T-helper 1 cell (primary cell): ENCODE data around the gene EXOC1L.
A peak's percentile ranks its signal among the peaks of the same experiment; 100 is the strongest.

Source experiments
- DNase-seq, 5 donors: peaks; one replicate each; pipeline ENCODE4 v3.0.0-alpha.2; 2012 to 2020
- total RNA-seq, 4 donors: gene quantifications; one replicate each; lab custom pipeline; 2026; lab: John Stamatoyannopoulos, UW

The EXOC1L gene, protein sequence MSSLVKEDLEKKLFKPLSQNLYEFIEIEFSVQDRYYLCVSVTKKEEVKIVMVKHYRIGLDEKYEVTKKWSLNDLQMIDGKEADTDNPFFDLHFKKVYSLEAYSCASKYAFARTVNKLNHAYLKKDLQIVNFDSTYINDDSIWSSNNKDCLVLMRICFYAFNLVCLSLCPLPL
- total RNA-seq, result 0 reads per million in 4 donors

DNA sequence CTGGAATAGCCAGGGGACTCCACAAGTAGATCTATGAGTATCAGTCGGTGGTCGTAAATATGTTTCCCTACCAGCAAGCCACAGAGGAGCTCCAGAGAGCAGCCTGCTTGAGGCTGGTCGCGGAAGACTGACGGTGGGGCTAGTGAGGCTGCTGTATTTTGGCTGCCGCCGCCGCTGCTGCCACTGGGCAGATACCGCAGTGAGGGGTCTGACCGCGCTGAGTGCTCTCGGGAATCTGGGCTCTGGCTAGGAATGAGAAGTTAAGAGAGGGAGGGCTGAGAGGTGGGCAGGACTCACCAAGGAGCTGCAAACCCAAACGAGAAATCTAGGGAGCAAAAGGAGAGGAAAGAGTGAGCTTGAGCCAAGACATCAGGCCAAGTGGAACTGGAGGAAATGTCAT, at the start of gene EXOC1L:
Gene EXOC1L, plus strand, starts transcription at position 157 of the 400 bp plus-strand sequence. Its CDS starts 237 bp downstream, at position 394.
- DNase-seq, result no peak

DNA sequence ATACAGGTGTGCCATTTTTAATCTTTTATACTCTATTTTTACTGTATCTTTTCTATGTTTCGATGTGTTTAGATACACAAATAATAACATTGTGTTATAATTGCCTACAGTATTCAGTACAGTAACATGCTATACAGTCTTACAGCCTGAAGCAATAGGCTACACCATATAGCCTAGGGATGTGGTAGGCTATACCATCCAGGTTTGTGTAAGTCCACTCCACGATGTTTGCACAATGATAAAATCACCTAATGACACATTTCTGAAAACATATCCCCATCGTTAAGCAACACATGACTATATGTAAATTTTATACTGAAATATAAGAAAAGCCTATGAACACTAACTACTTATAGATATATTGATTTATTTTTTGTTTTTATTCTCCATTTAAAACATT, 48.9 kb upstream of the EXOC1L start:
- no peak for DNase-seq

DNA sequence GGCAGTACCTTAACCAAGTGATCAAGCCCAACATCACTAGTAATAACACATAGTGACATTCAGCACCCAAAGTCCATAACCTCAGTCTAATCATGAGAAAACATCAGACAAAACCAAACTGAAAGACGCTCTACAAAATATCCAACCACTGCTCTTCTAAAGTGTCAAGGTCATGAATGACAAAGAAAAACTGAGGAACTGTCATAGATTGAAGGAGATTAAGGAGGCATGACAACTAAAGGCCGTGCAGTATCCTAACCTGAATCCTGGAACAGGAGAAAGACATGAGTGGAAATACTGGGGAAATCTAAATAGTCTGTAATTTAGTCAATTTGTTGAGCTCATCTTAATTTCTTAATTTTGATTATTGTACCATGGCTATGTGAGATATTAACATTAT, 38.2 kb upstream of the EXOC1L start:
- DNase-seq, result no peak

GRCh38 chr4:55781812-55782211, 37.8 kb upstream of the EXOC1L start:
- no peak for DNase-seq

DNA sequence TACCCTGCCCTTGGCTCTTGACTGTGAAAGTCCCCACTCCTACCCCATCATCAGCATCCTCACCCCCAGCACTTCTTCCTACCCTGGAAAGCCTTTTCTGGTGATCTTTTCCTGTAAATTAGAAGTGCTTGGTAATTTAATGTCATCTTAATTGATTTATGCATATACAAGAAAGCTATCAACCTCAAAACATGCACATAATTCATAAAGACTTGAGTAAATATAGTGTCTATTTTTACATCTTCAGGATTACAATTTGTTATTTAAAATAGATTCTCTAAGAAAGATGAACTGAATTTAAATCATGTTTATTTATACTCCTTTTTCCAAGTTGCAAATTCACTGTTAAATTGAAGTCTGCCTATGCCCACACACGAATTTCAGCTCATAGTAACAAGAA, 36.0 kb upstream of the EXOC1L start:
- no peak for DNase-seq

DNA sequence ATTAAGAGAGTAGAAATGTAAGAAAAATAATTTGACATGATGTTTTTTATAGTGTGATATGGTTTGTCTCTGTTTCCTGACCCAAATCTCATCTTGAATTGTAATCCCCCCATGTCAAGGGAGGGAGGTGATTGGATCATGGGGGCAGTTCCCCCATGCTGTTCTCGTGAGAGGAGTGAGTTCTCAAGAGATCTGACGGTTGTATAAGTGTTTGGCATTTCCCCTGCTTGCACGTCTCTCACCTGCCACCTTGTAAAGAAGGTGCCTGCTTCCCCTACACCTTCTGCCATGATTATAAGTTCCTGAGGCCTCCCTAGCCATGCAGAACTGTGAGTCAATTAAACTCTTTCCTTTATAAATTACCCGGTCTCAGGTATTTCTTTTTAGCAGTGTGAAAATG, 34.8 kb upstream of the EXOC1L start:
- no peak for DNase-seq

DNA sequence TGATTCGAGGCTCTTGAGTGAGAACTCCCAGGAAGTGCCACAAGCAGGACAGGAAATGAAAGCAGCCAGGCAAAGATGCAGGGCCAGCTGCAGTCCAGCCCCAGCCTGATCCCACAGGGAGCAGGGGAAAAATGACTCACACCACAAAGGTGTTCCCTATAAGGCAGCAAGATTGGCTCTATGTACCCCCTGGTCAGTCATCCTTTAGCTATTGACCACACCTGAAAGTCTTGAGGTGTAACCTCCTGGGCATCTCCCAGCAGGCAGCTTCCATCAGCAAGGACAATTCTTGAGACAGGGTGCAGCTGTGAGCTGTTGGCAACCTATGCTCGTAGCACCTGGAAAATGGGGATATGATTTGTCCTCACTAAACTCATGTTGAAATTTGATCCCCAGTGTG, 27.9 kb upstream of the EXOC1L start:
- no peak for DNase-seq

DNA sequence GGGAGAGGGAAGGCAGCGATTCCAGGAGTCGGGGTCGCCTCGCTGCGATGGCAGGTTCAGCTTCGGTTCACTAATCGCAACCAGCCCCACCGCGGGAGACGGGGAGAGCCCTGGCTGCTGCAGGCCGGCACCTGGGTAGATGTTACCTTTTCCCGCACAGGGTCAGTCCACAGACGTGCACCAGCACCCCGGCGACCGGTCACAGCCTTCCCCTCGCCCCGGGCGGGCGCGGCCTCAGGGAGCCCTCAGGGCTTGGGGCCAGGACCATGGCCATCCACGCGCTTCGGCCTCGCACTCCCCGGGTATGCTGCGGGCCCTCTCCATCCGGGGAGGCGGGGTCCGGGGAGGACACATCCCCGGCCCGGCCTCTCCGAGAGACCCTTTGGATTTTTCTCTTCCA, 26.1 kb upstream of the EXOC1L start:
- DNase-seq, result peak in 1 of 5 donors; percentile 7

- no peak for DNase-seq
Observed at GRCh38 chr4:55794053-55794452, 25.5 kb upstream of the EXOC1L start.

- no peak for DNase-seq
Observed at GRCh38 chr4:55795341-55795740, 24.2 kb upstream of the EXOC1L start.

GRCh38 chr4:55801498-55801897, 18.1 kb upstream of the EXOC1L start:
- DNase-seq, result no peak

GRCh38 chr4:55807556-55807955, 12.0 kb upstream of the EXOC1L start:
- no peak for DNase-seq

DNA sequence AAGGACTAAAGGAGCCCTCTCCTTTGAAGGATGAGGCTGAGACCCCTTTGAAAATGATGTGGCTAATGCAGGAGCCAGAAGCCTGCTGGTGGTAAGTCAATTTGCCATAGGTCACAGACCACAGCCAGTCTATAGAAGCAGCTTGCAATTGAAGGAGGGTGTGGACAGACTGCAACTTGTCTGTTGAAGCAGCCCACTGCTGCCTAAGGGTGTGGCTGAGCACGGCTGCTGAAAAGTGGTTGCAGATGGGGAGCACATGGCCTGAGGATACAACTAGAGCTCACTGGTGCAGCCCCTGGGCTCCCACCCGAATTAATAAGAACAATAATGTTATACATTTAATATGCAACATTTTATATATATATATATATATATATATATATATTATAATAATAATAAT, 11.4 kb upstream of the EXOC1L start:
- DNase-seq, result no peak

DNA sequence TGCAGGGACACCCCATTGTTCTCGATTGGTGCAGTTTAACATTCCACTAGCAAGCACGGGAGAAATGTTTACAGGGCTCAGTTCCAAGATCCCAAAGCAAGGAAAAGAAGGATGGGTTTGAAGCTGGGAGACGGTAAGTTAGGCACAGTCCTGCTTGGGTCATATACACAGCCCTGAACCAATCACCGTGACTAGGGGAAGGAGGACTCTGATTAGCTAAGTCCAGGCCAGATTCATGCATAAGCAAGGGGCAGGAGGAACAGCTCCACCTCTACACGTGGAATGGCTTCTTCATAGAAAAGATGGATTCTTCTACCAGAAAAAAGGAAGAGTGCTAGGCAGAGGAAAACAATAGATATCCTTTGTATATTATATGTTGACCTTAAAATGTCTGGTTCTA, 11.0 kb upstream of the EXOC1L start:
- DNase-seq, result no peak

DNA sequence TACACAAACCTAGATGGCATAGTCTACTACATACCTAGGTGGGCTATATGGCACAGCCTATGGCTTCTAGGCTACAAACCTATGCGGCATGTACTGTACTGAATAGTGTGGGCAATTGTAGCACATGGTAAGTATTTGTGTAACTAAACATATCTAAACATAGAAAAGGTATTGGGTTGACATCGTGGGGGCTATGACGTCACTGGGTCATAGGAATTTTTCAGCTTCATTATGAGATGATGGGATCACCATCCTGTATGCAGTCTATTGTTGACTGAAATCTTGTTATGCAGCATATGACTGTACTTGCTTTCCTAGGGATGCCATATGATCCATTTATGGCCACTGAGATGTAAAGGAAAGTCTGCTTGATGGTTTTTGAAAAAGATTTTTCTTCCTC, 1.9 kb upstream of the EXOC1L start:
- no peak for DNase-seq

DNA sequence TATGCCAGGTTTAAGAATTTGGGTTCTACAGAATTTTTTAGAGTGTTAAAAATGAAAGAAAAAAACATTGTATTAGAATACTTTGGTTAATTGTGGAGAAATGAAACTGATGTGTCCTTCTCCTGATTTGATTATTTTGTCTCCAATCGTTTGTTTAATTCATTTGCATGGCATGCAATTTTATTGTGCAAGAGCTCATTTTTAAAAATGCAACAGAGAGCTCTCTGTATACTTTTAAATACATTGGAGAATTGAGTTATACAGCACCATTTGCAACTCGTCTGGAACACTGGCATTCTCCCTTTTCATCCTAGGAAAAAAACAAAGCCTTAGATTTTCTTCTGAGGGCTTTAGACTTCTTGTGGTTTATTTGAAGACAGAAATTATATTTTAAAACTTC, 689 bp downstream of the EXOC1L start:
- DNase-seq, result no peak

GRCh38 chr4:55822329-55822728, 2.7 kb downstream of the EXOC1L start:
- DNase-seq, result no peak

- DNase-seq, result no peak
Observed at GRCh38 chr4:55824865-55825264, 5.3 kb downstream of the EXOC1L start.

GRCh38 chr4:55826986-55827385, 7.4 kb downstream of the EXOC1L start:
- DNase-seq, result no peak

DNA sequence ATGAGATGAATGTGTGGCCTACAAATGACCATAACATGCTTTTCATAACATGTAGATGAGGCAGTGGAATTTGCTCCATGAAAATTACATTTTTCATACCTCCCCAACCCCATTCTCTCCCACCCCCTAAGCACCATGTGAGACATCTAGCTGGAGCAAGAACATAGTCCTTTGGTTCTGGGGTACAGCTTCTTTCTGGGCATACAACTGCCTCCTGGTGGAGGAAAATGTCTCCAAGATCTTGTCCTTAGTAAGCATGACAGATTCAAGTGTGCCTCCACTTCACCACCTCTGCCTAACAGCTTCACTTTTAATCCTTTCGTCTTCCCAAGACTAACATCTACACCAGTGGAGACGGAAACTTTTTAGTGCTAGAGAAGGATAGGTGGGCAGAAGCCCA, 8.0 kb downstream of the EXOC1L start:
- DNase-seq, result no peak

GRCh38 chr4:55830048-55830447, 10.5 kb downstream of the EXOC1L start:
- no peak for DNase-seq

GRCh38 chr4:55830716-55831115, 11.1 kb downstream of the EXOC1L start:
- DNase-seq, result no peak

DNA sequence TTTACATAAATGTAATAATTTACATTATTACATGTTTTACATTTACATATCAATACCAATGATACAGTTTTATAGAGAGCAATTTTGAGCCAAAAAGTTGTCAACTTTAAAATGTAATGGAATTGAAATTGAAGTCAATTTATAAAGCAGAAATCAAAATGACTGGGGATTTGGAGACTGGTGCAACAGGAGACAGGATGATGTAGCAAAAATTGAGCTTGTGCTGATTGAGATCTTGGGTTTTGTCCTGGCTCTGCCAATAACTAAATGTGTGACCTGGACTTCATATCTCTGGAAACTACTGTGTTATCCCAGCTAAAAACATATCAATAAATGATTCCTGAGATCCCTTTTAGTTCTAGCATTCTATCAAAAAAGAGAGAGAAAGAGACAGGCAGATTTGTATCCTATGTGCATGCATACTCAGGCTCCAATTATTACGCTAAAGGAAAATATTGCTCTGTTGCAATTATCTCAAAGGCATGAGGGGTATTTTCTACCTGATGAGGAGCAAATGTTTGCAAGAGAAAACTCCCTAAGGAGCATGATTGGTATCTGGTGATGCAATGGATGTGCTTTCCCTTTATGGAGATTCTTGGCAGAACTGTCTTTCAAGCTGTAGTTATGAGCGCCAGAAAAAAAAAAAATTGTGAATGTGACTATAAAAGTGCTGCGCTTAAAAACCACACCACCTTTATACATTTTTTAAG, 14.7 kb downstream of the EXOC1L start:
- DNase-seq, result no peak

- DNase-seq, result no peak
Observed at GRCh38 chr4:55837903-55838302, 18.3 kb downstream of the EXOC1L start.

DNA sequence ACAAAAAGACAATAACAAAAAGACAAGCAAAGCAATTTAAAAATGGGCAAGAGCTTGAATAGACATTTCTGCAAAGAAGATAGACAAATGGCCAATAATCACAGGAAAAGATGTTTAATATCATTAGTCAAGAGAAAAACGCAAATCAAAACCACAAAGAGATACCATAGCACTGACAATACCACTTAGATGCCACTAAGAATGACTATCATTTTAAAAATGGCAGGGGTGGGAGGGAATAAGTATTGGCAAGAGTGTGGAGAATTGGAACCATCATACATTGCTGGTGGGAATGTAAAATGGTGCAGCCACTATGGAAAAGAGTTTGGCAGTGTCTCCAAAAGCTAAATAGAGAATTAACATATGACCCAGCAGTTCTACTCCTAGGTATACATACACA, 18.8 kb downstream of the EXOC1L start:
- no peak for DNase-seq
